Liver (tissue), 9 donors: ENCODE measurements around the gene DOCK11. TPM values are rescaled to one million over a fixed set of nuclear protein-coding genes. Genes with fewer than 3 reads are reported as not detected.
A peak's percentile ranks its signal among the peaks of the same experiment; 100 is the strongest.

ENCODE experiments used
- DNase-seq: peaks from one replicate; pipeline ENCODE4 v3.0.0-alpha.2; 2017; ENCODE audit warnings: low spot score
- H3K27ac ChIP-seq, 2 donors: one replicate each; pipeline ENCODE4 v1.7.0; 2013; ENCODE audit warnings: inconsistent platforms in 2 of 2, low read length in 2 of 2, control low read depth in 1 of 2, low read depth in 1 of 2, mild to moderate bottlenecking in 1 of 2
- H3K27me3 ChIP-seq, 4 donors: one replicate each; pipeline versions ENCODE4 v1.6.1 to v1.7.0; 2013; ENCODE audit warnings: low read length in 3 of 4, inconsistent platforms in 1 of 4, mild to moderate bottlenecking in 1 of 4, moderate library complexity in 1 of 4; ENCODE audit not compliant: control insufficient read depth in 4 of 4, insufficient read depth in 4 of 4
- H3K36me3 ChIP-seq, 4 donors: one replicate each; pipeline versions ENCODE4 v1.6.1 to v1.7.0; 2013; ENCODE audit warnings: low read length in 3 of 4, mild to moderate bottlenecking in 3 of 4, low read depth in 1 of 4, moderate library complexity in 1 of 4; ENCODE audit not compliant: control insufficient read depth in 4 of 4, insufficient read depth in 3 of 4
- H3K4me1 ChIP-seq, 4 donors: one replicate each; pipeline versions ENCODE4 v1.6.1 to v1.7.0; 2013; ENCODE audit warnings: low read length in 3 of 4, mild to moderate bottlenecking in 3 of 4, moderate library complexity in 1 of 4; ENCODE audit not compliant: control insufficient read depth in 4 of 4, insufficient read depth in 4 of 4
- H3K4me3 ChIP-seq, 3 donors: one replicate each; pipeline versions ENCODE4 v1.6.1 to v1.7.0; 2013; ENCODE audit warnings: low read length in 3 of 3, control low read depth in 1 of 3, low read depth in 1 of 3, mild to moderate bottlenecking in 1 of 3
- H3K9ac ChIP-seq, 2 donors: one replicate each; pipeline ENCODE4 v1.7.0; 2013; ENCODE audit warnings: low read length in 2 of 2, mild to moderate bottlenecking in 2 of 2, moderate library complexity in 2 of 2, control low read depth in 1 of 2, low read depth in 1 of 2
- H3K9me3 ChIP-seq, 4 donors: one replicate each; pipeline versions ENCODE4 v1.6.1 to v1.7.0; 2013; ENCODE audit warnings: low read length in 3 of 4; ENCODE audit not compliant: control insufficient read depth in 4 of 4
- ATF3 ChIP-seq: IDR thresholded peaks from 2 replicates; pipeline ENCODE4 v1.6.1; 2016; ENCODE audit warnings: antibody characterized with exemption
- EGR1 ChIP-seq, 2 donors: IDR thresholded peaks; 2 replicates each; pipeline ENCODE4 v1.6.1; 2016 to 2018; ENCODE audit warnings: antibody characterized with exemption in 2 of 2, low read depth in 2 of 2
- FOXA1 ChIP-seq: IDR thresholded peaks from 2 replicates; pipeline ENCODE4 v1.6.1; 2016; ENCODE audit warnings: antibody characterized with exemption
- FOXA2 ChIP-seq: IDR thresholded peaks from 2 replicates; pipeline ENCODE4 v1.6.1; 2016; ENCODE audit warnings: antibody characterized with exemption
- GABPA ChIP-seq, 2 donors: IDR thresholded peaks in 1 of 2; conservative IDR thresholded peaks in 1 of 2; 2 replicates each; pipeline ENCODE4 v1.6.1; 2016; ENCODE audit warnings: antibody characterized with exemption in 2 of 2, mild to moderate bottlenecking in 1 of 2, moderate library complexity in 1 of 2
- HNF4A ChIP-seq, 2 donors: conservative IDR thresholded peaks; 2 replicates each; pipeline ENCODE4 v1.6.1; 2016; ENCODE audit warnings: antibody characterized with exemption in 2 of 2, mild to moderate bottlenecking in 2 of 2
- HNF4G ChIP-seq: IDR thresholded peaks from 2 replicates; pipeline ENCODE4 v1.6.1; 2016; ENCODE audit warnings: antibody characterized with exemption
- JUND ChIP-seq, 2 donors: IDR thresholded peaks; 2 replicates each; pipeline ENCODE4 v1.6.1; 2016; ENCODE audit warnings: antibody characterized with exemption in 2 of 2
- MAX ChIP-seq: IDR thresholded peaks from 2 replicates; pipeline ENCODE4 v1.6.1; 2016; ENCODE audit warnings: antibody characterized with exemption
- NR2F2 ChIP-seq: IDR thresholded peaks from 2 replicates; pipeline ENCODE4 v1.6.1; 2016; ENCODE audit warnings: antibody characterized with exemption
- RAD21 ChIP-seq, 2 donors: IDR thresholded peaks; 2 replicates each; pipeline ENCODE4 v1.6.1; 2016; ENCODE audit warnings: antibody characterized with exemption in 2 of 2, mild to moderate bottlenecking in 2 of 2
- REST ChIP-seq: IDR thresholded peaks from 2 replicates; pipeline ENCODE4 v1.6.1; 2016; ENCODE audit warnings: antibody characterized with exemption, mild to moderate bottlenecking
- RXRA ChIP-seq, 2 donors: IDR thresholded peaks; 2 replicates each; pipeline ENCODE4 v1.6.1; 2017 to 2018; ENCODE audit warnings: antibody characterized with exemption in 2 of 2, mild to moderate bottlenecking in 1 of 2
- SP1 ChIP-seq: IDR thresholded peaks from 2 replicates; pipeline ENCODE4 v1.6.1; 2018; ENCODE audit warnings: antibody characterized with exemption, mild to moderate bottlenecking
- TAF1 ChIP-seq: conservative IDR thresholded peaks from 2 replicates; pipeline ENCODE4 v1.6.1; 2016; ENCODE audit warnings: antibody characterized with exemption, mild to moderate bottlenecking
- YY1 ChIP-seq: IDR thresholded peaks from 2 replicates; pipeline ENCODE4 v1.6.1; 2016; ENCODE audit warnings: antibody characterized with exemption, mild to moderate bottlenecking
- ZBTB33 ChIP-seq: IDR thresholded peaks from 2 replicates; pipeline ENCODE4 v1.6.1; 2016; ENCODE audit warnings: antibody characterized with exemption
- WGBS: extraction: QIAGEN DNeasy Blood & Tissue Kit; methylation state at CpG from one replicate; pipeline ENCODE4 v1.1.7; 2013; 5-methylcytosine and 5-hydroxymethylcytosine counted together
- polyA plus RNA-seq, 2 donors: library from polyadenylated mRNA; stranded (reverse) in 1 of 2; unstranded in 1 of 2; fragments of 200-250 nt in 1 of 2; fragments of >200 nt in 1 of 2; fragmentation: Nextera tagmentation in 1 of 2; extraction: Ambion mirVana in 1 of 2; gene quantifications; one replicate each; pipeline versions ENCODE4 v1.2.1 to v1.2.3, GENCODE V29; 2013 to 2015
- total RNA-seq, 2 donors: library from RNA; depleted of rRNA; stranded (reverse); fragments of >200 nt; gene quantifications; one replicate each; pipeline ENCODE4 v1.2.3, GENCODE V29; 2014
- TF ChIP-seq, protein P1 (sequence below): fragments of 150-350 bp; IDR thresholded peaks from 2 replicates; pipeline ENCODE4 v1.5.1; 2017; ENCODE audit warnings: improper control_type of control experiment, low read depth, low read length; ENCODE audit not compliant: missing input control
- donor health status: healthy.
- donor health status: healthy.
- donor health status: healthy.
- donor health status: healthy.
- donor health status: healthy.

Gene DOCK11
- total and polyA plus RNA-seq, 4 donors: 1.3 to 9.3 (median 3.7) TPM

GRCh38 chrX:118726887-118727685, 231.5 kb downstream of the DOCK11 start, which contains the start of gene IL13RA1 (continued):
- no peak for TF ChIP-seq ZBTB33
- no peak for TF ChIP-seq FOXA1
- TF ChIP-seq NR2F2: peak; percentile 92
- no peak for TF ChIP-seq ATF3
- no peak for TF ChIP-seq EGR1 (IDR thresholded peaks at IDR 0.05; ENCODE audit: low read depth in 2 of 2)
- TF ChIP-seq HNF4A (conservative IDR thresholded peaks at IDR 0.05): peak; percentile 80 to 92
- peak; percentile 94 for TF ChIP-seq SP1
- TF ChIP-seq RXRA (IDR thresholded peaks at IDR 0.05): peak; percentile 87 to 93
- TF ChIP-seq RAD21 (IDR thresholded peaks at IDR 0.05): peak; percentile 5 to 40

GRCh38 chrX:118727686-118728339, 232.2 kb downstream of the DOCK11 start:
- H3K36me3 ChIP-seq: no peaks in the 10 kb centered on the region
- DNase-seq: peak; percentile 34
- peak overlapping the region; percentile 45 to 93 (median 61) for H3K4me3 ChIP-seq
- H3K27ac ChIP-seq: peak overlapping the region; percentile 91 to 93
- TF ChIP-seq JUND (IDR thresholded peaks at IDR 0.05) (no peak), FOXA1 (no peak), RXRA (IDR thresholded peaks at IDR 0.05) (peak; percentile 26 to 38), YY1 (no peak), NR2F2 (no peak), HNF4G (no peak), HNF4A (conservative IDR thresholded peaks at IDR 0.05) (peak in 1 of 2 donors; percentile 46), EGR1 (IDR thresholded peaks at IDR 0.05; ENCODE audit: low read depth in 2 of 2) (peak in 1 of 2 donors; percentile 83), REST (no peak), TAF1 (peak; percentile 54), FOXA2 (no peak), GABPA (IDR thresholded peaks at IDR 0.05 in 1 of 2, conservative IDR thresholded peaks at IDR 0.05 in 1 of 2) (no peak), ZBTB33 (no peak), ATF3 (no peak), MAX (no peak), SP1 (peak; percentile 28), RAD21 (IDR thresholded peaks at IDR 0.05) (no peak)
- TF ChIP-seq, protein P1, sequence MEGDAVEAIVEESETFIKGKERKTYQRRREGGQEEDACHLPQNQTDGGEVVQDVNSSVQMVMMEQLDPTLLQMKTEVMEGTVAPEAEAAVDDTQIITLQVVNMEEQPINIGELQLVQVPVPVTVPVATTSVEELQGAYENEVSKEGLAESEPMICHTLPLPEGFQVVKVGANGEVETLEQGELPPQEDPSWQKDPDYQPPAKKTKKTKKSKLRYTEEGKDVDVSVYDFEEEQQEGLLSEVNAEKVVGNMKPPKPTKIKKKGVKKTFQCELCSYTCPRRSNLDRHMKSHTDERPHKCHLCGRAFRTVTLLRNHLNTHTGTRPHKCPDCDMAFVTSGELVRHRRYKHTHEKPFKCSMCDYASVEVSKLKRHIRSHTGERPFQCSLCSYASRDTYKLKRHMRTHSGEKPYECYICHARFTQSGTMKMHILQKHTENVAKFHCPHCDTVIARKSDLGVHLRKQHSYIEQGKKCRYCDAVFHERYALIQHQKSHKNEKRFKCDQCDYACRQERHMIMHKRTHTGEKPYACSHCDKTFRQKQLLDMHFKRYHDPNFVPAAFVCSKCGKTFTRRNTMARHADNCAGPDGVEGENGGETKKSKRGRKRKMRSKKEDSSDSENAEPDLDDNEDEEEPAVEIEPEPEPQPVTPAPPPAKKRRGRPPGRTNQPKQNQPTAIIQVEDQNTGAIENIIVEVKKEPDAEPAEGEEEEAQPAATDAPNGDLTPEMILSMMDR: no peak
- 1% methylated on average over 73 of the region's 73 CpGs for WGBS
- peak overlapping the region; percentile 33 to 71 for H3K9ac ChIP-seq
- H3K4me1 ChIP-seq: peaks cover 12 to 36% (median 28%) of the 10 kb centered on the region in 4 donors
- H3K27me3 ChIP-seq: no peaks in the 10 kb centered on the region
- no peaks in the 10 kb centered on the region for H3K9me3 ChIP-seq
